Tibial nerve (tissue), 4 donors: Measurements from ENCODE around the gene DAZAP1.

Experiments used
- CTCF ChIP-seq, 5 experiments: fragments of 200-600 bp in 3 of 5; fragments of 450-650 bp in 2 of 5; sonication (generic) in 3 of 5; IDR thresholded peaks; one replicate each; pipeline ENCODE4 v1.5.1; 2016 to 2019; ENCODE audit warnings: antibody characterized with exemption in 5 of 5, mild to moderate bottlenecking in 3 of 5, moderate library complexity in 2 of 5
- EP300 ChIP-seq, 2 donors: sonication (generic); formaldehyde crosslinking; IDR thresholded peaks; one replicate each; pipeline ENCODE4 v1.6.1; 2017; ENCODE audit warnings: antibody characterized with exemption in 2 of 2, mild to moderate bottlenecking in 1 of 2
- POLR2A ChIP-seq, 2 donors: fragments of 450-650 bp; IDR thresholded peaks; one replicate each; pipeline ENCODE4 v1.6.1; 2017; ENCODE audit warnings: antibody characterized with exemption in 2 of 2, mild to moderate bottlenecking in 2 of 2, moderate library complexity in 2 of 2

GRCh38 chr19:1383017-1383311, 24.4 kb upstream of the DAZAP1 start:
- TF ChIP-seq CTCF (IDR thresholded peaks at IDR 0.05) (no peak), EP300 (IDR thresholded peaks at IDR 0.05) (no peak), POLR2A (IDR thresholded peaks at IDR 0.05) (no peak)
